Neuron (in vitro differentiated cells): ENCODE results near the gene ADARB2.

Source experiments
- H2AFZ ChIP-seq: one replicate; pipeline ENCODE4 v1.6.1; 2013; ENCODE audit warnings: low read depth, mild to moderate bottlenecking, inconsistent platforms, low read length, moderate library complexity
- H3K27me3 ChIP-seq: one replicate; pipeline ENCODE4 v1.6.1; 2013; ENCODE audit warnings: low read length; ENCODE audit not compliant: insufficient read depth
- H3K36me3 ChIP-seq: one replicate; pipeline ENCODE4 v1.6.1; 2013; ENCODE audit warnings: low read length; ENCODE audit not compliant: insufficient read depth
- H3K4me1 ChIP-seq: one replicate; pipeline ENCODE4 v1.6.1; 2013; ENCODE audit warnings: low read length; ENCODE audit not compliant: insufficient read depth
- H3K4me3 ChIP-seq: 2 replicates; pipeline ENCODE4 v1.5.1; 2013; ENCODE audit warnings: mild to moderate bottlenecking, low read length, moderate library complexity
- H3K9me3 ChIP-seq: one replicate; pipeline ENCODE4 v1.6.1; 2013; ENCODE audit warnings: low read length

The ADARB2 gene

GRCh38 chr10:1549591-1550290 lies 187.6 kb downstream of the ADARB2 start:
- H3K4me3 ChIP-seq = no peak overlapping the region
- peaks cover 8% of the 10 kb centered on the region for H3K27me3 ChIP-seq
- H3K4me1 ChIP-seq = no peaks in the 10 kb centered on the region
- no peak overlapping the region for H2AFZ ChIP-seq
- H3K36me3 ChIP-seq = no peaks in the 10 kb centered on the region
- H3K9me3 ChIP-seq = no peaks in the 10 kb centered on the region

GRCh38 chr10:1548596-1548995 lies 188.7 kb downstream of the ADARB2 start:
- Histone ChIP-seq H3K9me3 (no peaks in the 10 kb centered on the region), H3K36me3 (no peaks in the 10 kb centered on the region), H3K27me3 (peaks cover 3% of the 10 kb centered on the region), H2AFZ (no peak overlapping the region), H3K4me1 (no peaks in the 10 kb centered on the region), H3K4me3 (no peak overlapping the region)

- H3K27me3 ChIP-seq = peaks cover 3% of the 10 kb centered on the region
- no peak overlapping the region for H2AFZ ChIP-seq
- H3K4me3 ChIP-seq = no peak overlapping the region
- no peaks in the 10 kb centered on the region for H3K9me3 ChIP-seq
- no peaks in the 10 kb centered on the region for H3K4me1 ChIP-seq
- H3K36me3 ChIP-seq = no peaks in the 10 kb centered on the region
Measured at GRCh38 chr10:1548146-1548545, 189.2 kb downstream of the ADARB2 start.

GRCh38 chr10:1546431-1547110 lies 190.8 kb downstream of the ADARB2 start:
- H3K9me3 ChIP-seq = no peaks in the 10 kb centered on the region
- H3K4me3 ChIP-seq = no peak overlapping the region
- no peaks in the 10 kb centered on the region for H3K4me1 ChIP-seq
- no peak overlapping the region for H2AFZ ChIP-seq
- H3K27me3 ChIP-seq = no peaks in the 10 kb centered on the region
- no peaks in the 10 kb centered on the region for H3K36me3 ChIP-seq

- H3K27me3 ChIP-seq = no peaks in the 10 kb centered on the region
- H3K4me1 ChIP-seq = no peaks in the 10 kb centered on the region
- no peaks in the 10 kb centered on the region for H3K9me3 ChIP-seq
- H3K4me3 ChIP-seq = no peak overlapping the region
- no peak overlapping the region for H2AFZ ChIP-seq
- no peaks in the 10 kb centered on the region for H3K36me3 ChIP-seq
Measured at GRCh38 chr10:1545524-1545923, 191.8 kb downstream of the ADARB2 start.

- Histone ChIP-seq H3K4me3 (no peak overlapping the region), H3K9me3 (no peaks in the 10 kb centered on the region), H3K27me3 (no peaks in the 10 kb centered on the region), H2AFZ (no peak overlapping the region), H3K4me1 (no peaks in the 10 kb centered on the region), H3K36me3 (no peaks in the 10 kb centered on the region)
Measured at GRCh38 chr10:1544929-1545328, 192.4 kb downstream of the ADARB2 start.

GRCh38 chr10:1544209-1544673 lies 193.1 kb downstream of the ADARB2 start:
- Histone ChIP-seq H3K27me3 (no peaks in the 10 kb centered on the region), H3K4me3 (no peak overlapping the region), H3K36me3 (no peaks in the 10 kb centered on the region), H3K9me3 (no peaks in the 10 kb centered on the region), H3K4me1 (no peaks in the 10 kb centered on the region), H2AFZ (no peak overlapping the region)

GRCh38 chr10:1543596-1543995 lies 193.7 kb downstream of the ADARB2 start:
- no peaks in the 10 kb centered on the region for H3K27me3 ChIP-seq
- no peaks in the 10 kb centered on the region for H3K9me3 ChIP-seq
- no peak overlapping the region for H3K4me3 ChIP-seq
- H2AFZ ChIP-seq = no peak overlapping the region
- H3K4me1 ChIP-seq = no peaks in the 10 kb centered on the region
- H3K36me3 ChIP-seq = no peaks in the 10 kb centered on the region

- Histone ChIP-seq H2AFZ (no peak overlapping the region), H3K36me3 (no peaks in the 10 kb centered on the region), H3K4me1 (no peaks in the 10 kb centered on the region), H3K4me3 (no peak overlapping the region), H3K27me3 (no peaks in the 10 kb centered on the region), H3K9me3 (no peaks in the 10 kb centered on the region)
Measured at GRCh38 chr10:1542941-1543340, 194.4 kb downstream of the ADARB2 start.

- no peaks in the 10 kb centered on the region for H3K9me3 ChIP-seq
- H3K4me1 ChIP-seq = no peaks in the 10 kb centered on the region
- no peak overlapping the region for H2AFZ ChIP-seq
- H3K36me3 ChIP-seq = no peaks in the 10 kb centered on the region
- H3K27me3 ChIP-seq = no peaks in the 10 kb centered on the region
- H3K4me3 ChIP-seq = no peak overlapping the region
Measured at GRCh38 chr10:1540144-1540543, 197.2 kb downstream of the ADARB2 start.

GRCh38 chr10:1539216-1539615 lies 198.1 kb downstream of the ADARB2 start:
- Histone ChIP-seq H3K9me3 (no peaks in the 10 kb centered on the region), H2AFZ (no peak overlapping the region), H3K4me3 (no peak overlapping the region), H3K27me3 (no peaks in the 10 kb centered on the region), H3K4me1 (no peaks in the 10 kb centered on the region), H3K36me3 (no peaks in the 10 kb centered on the region)

GRCh38 chr10:1538531-1539061 lies 198.7 kb downstream of the ADARB2 start:
- H3K36me3 ChIP-seq = no peaks in the 10 kb centered on the region
- H3K9me3 ChIP-seq = no peaks in the 10 kb centered on the region
- no peaks in the 10 kb centered on the region for H3K27me3 ChIP-seq
- H3K4me3 ChIP-seq = no peak overlapping the region
- no peaks in the 10 kb centered on the region for H3K4me1 ChIP-seq
- H2AFZ ChIP-seq = no peak overlapping the region

GRCh38 chr10:1538121-1538520 lies 199.2 kb downstream of the ADARB2 start:
- no peaks in the 10 kb centered on the region for H3K27me3 ChIP-seq
- no peak overlapping the region for H3K4me3 ChIP-seq
- H3K4me1 ChIP-seq = no peaks in the 10 kb centered on the region
- H3K36me3 ChIP-seq = no peaks in the 10 kb centered on the region
- no peaks in the 10 kb centered on the region for H3K9me3 ChIP-seq
- H2AFZ ChIP-seq = no peak overlapping the region
